Measurements from ENCODE around the gene DDHD1. TPM values are rescaled to one million over a fixed set of nuclear protein-coding genes. Genes with fewer than 3 reads are reported as not detected.

DDHD1 gene
- total RNA-seq, 4 donors from 2014 or later, result 26.1 to 35.7 (median 27.0) TPM

GRCh38 chr14:53161758-53162435 lies 8.8 kb upstream of the DDHD1 start:
- TF ChIP-seq CTCF (IDR thresholded peaks at IDR 0.05; ENCODE audit: low read depth), result no peak

- no peak for TF ChIP-seq CTCF (IDR thresholded peaks at IDR 0.05; ENCODE audit: low read depth)
Observed at GRCh38 chr14:53156238-53156637, 3.1 kb upstream of the DDHD1 start.

DNA sequence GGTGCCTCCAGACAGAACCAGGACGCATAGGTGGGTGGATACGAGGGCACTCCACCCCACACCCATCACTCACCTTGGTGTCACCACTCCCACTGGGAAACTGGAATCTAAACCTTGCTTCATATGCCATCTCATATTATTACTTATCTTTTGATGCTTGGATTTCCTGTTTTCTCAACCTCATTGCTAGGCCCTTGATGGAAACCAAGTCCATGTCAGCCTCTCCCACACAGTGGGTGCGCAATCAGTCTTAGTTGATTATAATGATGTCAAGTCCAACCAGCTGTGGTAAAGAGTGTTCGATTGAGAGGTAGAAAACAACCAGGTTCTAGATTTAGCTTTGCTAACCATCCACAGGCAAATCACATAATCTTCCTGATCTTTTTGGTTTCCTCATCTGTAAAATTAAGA lies 584 bp upstream of the DDHD1 start:
- TF ChIP-seq CTCF (IDR thresholded peaks at IDR 0.05; ENCODE audit: low read depth), result no peak

DNA sequence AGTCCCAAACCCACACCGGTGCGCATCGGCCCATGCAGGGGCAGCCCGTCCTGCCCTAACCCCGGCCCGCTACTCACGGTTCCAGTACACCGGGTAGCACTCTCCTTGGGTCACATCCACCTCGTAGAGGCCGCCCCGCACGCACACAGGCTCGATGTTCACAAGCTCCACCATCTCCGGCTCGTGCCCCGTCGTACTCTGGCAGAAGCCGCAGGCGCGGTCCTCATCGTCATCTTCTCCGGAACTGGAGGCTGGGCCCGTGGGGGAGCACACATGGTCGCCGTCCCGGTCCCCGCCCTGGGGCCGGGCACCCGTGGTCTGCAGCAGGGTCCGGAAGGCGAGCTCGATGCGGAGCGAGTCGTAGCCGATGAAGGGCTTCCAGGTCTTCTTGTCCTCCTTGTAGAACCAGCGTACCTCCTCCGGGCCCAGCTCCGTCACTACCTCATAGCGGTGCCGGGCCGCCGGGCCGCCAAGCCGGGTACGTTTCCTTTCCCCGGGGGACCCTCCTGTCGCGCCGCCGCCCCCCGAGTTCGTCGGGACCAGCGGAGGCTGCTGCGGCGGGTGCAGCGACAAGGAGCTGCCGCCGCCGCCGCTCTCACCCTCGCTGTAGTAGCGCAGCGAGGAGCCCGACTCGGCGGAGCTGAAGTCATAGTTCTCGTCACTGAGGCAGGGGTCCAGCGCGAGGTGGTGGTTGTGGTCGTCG lies 788 bp downstream of the DDHD1 start:
- no peak for TF ChIP-seq CTCF (IDR thresholded peaks at IDR 0.05; ENCODE audit: low read depth)

GRCh38 chr14:53151523-53152183 lies 1.5 kb downstream of the DDHD1 start:
- no peak for TF ChIP-seq CTCF (IDR thresholded peaks at IDR 0.05; ENCODE audit: low read depth)

DNA sequence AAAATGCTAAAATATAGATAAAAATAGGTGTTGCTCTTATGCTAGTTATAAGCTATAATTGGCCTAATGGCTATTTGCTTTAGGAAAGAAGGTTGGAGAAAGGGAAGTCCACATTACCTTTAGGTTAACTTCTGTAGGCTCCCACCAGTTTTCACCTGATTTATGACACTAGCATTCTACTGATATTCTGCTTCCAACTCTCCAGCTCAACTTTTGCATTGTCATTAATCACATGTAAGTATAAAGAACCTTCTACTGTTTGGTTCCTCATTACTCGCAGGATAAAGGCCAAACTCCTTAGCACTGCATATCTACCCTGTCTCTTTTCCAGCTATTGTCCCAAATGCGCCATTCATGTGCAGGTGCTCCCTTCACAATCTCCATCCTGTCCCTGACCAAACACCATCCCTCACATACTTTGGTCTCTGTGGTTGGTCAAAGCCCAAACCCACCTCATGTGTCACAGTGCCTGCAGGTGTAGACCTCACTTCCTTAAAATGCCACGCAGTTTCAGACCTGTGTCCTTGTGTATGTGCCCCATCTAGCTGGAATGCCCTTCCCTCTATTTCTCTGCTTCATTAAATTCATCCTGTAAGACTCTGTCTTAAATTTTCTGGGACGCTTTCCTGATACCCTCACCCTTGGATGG lies 3.3 kb downstream of the DDHD1 start:
- TF ChIP-seq CTCF (IDR thresholded peaks at IDR 0.05; ENCODE audit: low read depth), result no peak

GRCh38 chr14:53148671-53149070 lies 4.5 kb downstream of the DDHD1 start:
- no peak for TF ChIP-seq CTCF (IDR thresholded peaks at IDR 0.05; ENCODE audit: low read depth)
